Smooth muscle cell of the brain vasculature (primary cell): ENCODE data around the gene TRAK1.
A peak's percentile ranks its signal among the peaks of the same experiment; 100 is the strongest.
"Not testable (repeated sequence)": the region's sequence is repeated elsewhere in the genome, so short reads cannot be mapped to it uniquely, and the experiment has no call there.

Experiments used
- DNase-seq: peaks from one replicate; pipeline ENCODE4 v3.0.0-alpha.2; 2012; ENCODE audit warnings: low read depth, low spot score

TRAK1 gene

DNA sequence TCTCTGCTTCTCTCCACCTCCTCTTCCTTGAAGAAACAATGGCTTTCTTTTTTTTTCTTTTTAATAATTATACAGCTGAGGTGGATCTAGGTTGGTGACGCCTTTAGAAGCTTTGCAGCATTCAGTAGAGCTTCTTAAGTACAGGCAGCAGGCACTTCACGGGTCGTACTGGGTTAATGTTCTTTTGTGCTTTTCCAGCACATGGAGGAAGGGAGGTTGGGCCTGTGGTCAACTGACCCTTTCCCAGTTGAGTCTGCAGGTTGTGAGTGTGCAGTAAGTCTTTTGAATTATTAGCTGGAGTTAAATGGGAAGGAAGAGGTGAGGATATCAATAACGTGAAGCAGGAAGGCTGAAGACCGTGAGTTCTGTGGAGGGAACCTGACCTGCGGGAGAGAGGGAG lies 7.0 kb downstream of the TRAK1 start:
- no peak for DNase-seq

DNA sequence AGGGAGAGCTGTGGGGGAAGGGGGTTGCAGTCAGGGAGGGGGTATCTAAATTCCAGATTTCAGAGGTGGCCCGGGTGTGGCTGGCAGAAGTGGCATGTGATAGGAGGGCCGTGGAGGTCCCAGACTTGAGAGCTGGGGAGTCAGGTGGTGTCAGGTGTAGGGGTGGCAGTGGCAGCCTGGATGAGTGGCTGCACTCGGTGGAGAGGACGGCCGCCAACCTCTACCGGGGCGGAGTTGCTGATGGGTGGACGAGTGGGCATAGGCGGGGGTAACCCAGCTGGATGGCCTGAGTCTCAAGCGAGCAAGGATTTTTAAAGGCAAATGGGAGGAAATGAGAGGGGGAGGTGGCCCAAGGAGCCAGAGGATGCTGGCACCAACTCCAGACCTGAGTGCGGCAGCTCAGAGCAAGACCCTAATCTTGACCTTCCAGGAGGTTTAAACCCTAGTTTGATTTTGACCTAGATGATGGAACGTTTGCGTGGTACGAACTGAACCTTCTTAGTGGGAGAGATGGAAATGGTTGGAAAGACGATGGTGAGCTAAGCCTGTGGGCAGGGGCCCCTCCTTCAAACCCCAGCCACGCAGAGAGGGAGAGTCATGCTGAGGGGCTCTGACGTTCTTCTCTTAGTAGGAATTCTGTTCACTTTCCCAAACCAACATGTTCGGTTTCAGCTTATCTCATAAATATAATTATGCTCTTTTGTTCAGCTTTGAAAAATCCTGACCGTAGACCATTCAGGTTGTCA lies 8.0 kb downstream of the TRAK1 start:
- no peak for DNase-seq

DNA sequence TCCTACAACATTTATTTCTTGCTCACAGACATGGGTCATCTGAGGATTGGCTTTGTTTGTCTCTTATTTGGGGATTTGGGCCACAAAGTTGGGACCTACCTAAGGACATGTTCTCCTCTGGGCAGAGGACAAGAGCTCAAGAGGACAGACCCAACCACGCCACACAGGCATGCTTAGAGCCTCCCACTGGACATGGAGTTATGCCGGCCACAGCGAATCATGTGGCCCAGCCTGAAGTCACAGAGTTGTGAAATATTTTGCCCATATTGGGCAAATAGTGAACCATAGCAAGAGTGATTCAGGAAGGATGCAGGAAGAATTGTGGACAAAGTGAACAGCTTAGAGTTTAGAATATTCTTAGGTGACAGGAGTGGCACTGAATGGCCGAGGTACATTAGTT lies 9.9 kb downstream of the TRAK1 start:
- DNase-seq = no peak

DNA sequence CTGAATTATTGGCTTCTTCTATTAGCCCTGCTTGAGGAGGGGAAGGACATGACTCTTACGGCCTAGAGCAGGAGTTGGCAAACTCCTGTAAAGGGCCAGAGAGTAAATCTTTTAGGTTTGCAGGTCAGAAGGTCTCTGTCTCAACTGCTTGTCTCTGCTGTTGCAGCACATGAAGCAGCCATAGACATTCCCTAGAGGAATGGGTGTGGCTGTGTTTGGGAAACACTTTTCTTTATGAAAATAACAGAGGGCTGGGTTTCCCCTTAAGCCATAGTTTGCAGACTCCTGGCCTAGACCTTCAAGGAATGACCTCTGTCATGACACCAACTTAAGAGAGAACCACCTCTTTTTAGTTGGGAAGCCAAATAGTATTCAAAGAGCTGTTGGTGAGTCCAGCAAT lies 10.3 kb downstream of the TRAK1 start:
- DNase-seq = no peak

DNA sequence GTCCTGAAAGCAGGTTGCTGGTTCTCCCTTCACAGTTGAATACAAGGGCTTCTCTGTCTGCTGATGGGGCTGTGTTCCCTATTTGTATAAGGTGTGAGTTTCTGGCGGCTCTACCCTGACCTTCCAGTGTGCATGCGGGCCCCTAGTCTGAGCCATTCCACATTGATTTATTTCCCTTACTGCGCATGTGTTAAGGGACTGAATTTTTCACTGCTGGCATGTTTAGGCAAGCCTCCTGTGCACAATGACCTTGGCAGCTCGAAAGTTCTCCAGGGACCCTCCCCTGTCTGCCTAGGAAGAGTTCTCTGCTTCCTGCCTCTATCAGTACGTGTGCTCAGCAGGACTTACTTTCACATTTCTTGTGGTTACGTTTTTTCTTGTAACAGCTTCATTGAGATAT lies 11.4 kb downstream of the TRAK1 start:
- DNase-seq = no peak

DNA sequence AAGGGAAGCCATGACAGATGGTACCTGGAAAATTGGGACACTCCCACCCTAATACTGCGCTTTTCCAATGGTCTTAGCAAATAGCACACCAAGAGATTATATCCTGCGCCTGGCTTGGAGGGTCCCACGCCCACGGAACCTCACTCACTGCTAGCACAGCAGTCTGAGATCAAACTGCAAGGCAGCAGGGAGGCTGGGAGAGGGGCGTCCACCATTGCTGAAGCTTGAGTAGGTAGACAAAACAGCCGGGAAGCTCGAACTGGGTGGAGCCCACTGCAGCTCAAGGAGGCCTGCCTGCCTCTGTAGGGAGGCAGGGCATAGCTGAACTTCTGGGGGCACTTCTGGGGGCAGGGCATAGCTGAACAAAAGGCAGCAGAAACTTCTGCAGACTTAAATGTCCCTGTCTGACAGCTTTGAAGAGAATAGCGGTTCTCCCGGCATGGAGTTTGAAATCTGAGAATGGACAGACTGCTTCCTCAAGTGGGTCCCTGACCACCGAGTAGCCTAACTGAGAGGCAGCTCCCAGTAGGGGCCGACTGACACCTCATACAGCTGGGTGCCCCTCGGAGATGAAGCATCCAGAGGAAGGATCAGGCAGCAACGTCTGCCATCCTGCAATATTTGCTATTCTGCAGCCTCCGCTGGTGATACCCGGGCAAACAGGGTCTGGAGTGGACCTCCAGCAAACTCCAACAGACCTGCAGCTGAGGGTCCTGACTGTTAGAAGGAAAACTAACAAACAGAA lies 12.9 kb downstream of the TRAK1 start:
- DNase-seq = not testable (repeated sequence)

DNA sequence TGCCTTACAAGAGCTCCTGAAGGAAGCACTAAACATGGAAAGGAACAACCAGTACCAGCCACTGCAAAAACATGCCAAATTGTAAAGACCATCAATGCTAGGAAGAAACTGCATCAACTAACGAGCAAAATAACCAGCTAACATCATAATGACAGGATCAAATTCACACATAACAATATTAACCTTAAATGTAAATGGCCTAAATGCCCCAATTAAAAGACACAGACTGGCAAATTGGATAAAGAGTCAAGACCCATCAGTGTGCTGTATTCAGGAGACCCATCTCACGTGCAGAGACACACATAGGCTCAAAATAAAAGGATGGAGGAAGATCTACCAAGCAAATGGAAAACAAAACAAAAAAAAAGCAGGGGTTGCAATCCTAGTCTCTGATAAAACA lies 14.8 kb downstream of the TRAK1 start:
- DNase-seq = not testable (repeated sequence)

DNA sequence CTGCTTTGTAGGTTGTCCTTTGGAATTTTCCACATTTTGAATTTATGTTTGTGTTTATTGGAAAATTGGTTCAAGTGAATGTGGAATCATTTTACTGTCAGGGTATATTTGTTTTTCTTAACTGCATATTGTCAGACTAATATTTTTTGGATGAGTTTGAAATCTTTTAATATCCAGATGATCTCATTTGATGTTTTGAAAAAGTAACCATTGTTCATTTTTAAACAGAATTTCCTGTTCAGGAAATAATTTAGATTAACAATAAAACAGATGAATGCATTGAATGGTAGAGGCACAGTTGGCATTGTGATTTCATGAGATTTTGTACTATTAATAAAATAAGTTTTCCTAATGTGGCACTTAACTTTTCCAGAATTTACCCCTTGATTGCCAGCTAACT lies 15.5 kb downstream of the TRAK1 start:
- DNase-seq = no peak

DNA sequence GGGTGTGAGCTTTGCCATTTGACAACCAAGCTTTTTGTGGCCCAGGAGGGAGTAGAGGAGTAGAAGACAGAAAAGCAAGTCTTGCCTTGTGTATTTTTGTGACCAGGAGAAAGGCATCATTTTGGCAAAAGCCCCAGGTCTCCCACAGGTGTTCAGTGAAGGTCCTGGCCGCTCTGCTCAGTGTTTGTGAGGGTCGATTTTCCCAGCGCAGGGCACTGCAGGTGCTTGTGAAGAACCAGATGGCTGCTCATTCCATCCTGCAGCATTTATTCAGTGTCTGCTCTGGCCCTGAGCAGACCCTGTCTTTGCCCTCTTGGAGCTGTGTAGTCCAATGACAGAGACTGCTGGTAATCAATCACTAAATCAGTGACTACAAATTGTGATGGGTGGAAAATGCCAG lies 19.5 kb downstream of the TRAK1 start:
- DNase-seq = no peak

DNA sequence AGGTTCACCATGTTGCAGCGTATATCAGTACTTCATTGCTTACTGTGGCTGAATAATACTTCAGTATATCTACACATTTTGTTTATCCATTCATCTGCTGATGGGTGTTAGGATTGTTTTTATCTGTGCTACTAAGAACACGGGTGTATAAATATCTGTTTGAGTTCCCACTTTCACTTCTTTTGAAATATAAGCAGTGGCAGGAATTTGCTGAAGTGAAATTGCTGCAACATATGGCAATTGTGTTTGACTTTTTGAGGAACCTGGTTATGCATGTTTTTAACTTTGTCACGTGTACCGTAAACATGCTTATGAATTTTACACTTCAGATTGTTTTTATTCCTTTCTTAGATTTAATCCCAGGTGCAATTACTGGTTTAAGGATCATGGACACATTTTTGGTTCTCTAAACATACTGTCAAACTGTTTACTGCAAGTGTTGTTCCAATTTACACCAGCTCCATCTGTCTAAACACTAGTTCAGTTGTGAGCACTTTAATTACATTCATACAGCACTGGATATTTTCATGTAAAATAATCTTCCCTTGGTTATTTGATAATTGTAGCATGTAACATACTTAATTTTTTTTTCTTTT lies 23.1 kb downstream of the TRAK1 start:
- no peak for DNase-seq

DNA sequence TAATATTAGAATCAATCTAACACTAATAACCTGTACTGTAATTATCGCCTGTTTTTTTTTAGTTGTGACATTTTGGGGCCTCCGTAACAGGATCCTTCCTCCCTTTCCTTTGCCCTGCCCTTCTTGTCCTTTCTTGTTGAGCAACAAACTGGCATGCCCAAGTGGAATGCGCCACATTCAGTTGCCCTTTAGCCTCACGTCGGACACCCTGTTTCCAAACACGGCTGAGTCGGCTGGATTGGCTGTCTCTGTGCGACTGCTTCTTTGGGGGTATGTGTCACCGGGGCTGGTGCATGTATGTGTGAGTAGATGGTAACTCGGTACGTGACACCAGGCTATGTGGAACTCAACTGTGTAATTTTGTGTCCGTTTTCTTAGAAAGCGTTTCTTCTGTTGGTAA lies 24.1 kb downstream of the TRAK1 start:
- no peak for DNase-seq

DNA sequence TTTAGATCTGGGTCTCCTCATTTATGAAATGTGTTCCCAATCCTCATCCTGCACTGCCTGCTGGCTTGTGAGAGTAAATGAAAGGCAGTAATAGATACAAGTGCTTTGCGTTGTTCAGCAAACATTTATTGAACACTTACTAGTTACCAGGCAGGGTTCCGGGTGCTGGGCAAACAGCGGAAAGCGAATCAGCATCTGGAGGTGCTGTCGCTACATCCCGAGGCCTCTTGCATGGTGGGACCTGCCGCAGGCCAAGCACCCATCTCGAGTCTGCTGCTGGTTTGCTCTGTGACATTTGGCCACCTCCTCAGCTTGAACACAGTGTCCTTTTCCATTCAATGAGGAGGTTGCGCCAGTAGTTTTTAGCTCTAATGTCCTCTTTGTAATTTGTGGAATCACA lies 24.8 kb downstream of the TRAK1 start:
- no peak for DNase-seq

DNA sequence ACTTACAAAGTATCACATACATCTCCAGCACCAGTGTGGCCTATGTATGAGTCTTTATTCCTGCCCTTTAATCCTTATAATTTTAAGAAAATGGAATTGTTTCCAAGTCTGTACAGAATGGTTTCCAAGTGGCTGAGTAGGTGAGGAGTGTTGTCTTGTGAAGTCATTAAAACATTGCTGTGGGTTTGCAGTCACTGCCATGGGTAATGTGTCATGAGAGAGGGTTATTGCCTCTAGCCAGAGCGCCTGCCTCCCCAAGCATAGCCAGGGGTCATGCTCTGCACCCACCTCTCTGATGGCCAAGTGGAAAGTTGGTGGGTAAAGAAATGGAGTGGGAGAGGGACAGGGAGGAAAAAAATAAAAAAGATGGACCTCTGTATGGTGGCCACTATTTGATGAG lies 25.3 kb downstream of the TRAK1 start:
- no peak for DNase-seq

DNA sequence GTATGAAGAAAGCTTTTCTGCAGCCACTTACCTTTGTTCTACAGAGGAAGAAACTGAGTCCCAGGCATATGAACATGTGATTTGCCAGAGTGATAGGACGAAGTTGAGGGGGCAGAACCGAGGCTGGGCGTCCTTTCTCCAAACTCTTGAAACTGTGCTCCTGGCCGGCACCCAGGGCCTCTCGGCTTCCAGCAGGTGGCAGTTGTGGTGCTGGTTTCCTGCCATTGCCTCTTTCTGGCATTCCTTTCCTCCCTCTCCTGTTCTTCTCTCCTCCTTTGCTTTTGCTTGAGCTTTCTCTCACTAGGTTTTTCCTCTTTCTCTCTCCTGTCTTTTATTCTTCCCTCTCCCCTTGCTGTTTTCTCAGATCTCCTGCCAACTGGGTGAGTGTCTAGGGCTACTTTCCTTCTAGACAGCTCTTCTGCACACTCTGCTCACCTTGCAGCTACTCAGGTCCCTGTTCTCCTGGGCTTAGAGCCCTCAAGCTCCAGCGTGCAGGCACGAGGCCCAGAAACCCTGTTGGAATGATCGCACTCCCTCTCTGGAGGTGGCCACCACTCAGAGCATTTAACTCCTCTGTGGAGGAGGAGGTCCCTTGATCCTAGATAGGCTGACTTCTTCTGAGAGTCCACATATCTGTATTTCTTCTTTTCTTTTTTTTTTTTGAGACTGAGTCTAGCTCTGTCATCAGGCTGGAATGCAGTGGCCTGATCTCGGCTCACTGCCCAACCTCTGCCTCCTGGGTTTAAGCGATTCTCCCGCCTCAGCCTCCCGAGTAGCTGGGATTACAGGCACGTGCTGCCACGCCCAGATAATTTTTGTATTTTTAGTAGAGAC lies 26.2 kb downstream of the TRAK1 start:
- peak; percentile 40 for DNase-seq

DNA sequence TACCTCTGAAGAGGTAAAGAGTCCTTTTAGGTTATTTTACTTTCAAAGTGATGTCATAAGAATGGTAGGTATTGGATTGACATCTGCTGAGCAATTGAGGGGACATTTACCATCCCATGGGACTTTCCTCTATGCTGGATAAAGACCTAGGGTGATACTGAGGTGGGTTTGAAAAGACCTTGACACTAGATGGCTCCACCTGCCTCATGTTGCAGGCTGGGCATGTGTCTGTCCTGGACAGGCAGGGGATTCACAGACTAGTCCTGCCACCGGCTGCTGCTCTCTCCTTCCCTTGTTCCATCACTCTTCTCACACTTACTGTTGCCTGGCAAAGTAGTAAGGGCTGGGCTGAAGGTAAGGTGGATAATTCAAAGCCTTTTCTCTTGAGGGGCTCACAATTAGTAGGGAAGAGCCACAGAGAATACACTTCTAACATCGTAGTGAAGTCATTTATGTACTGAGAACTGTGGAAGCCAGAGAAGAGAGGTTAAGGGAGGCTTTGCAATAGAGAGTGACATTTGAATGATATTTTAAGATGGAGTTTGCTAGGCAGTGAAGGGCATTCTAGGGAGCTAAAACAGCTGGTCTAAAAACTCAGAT lies 27.7 kb downstream of the TRAK1 start:
- DNase-seq = no peak

DNA sequence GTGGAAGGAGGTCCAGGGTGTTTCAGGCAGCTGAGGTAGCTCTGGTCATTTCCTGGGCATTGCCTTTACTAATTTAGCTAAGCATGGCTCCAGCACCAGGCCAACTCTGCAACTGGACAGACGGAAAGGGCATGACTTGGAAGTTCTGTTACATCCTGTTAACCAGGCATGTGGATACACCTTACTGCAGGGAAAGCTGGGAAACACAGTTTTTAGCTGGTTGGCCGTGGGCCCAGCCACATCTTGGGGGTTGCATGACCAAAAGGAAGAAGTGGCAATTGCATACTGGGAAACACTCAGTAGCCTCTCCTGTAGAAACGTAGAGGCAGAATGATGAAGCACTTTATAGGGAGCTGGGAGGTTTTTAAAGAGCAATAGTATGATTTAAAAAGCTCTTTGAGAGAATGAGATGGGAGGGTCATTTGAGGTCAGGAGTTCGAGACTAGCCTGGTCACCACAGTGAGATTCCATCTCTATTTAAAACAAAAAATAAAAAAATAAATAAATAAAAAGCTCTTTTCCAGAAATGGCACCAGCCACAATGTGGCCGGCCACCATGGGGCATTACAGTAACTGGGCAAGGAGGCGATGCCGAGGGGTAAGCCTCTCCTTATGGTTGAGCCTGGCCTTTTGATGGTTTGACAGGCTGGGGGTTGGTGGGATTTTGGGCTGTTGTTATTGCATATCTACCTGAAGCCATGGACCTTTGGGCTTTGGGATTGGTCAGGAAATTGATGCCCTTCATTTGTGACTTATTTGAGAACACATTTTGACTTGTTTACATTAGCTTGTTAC lies 28.6 kb downstream of the TRAK1 start:
- no peak for DNase-seq

DNA sequence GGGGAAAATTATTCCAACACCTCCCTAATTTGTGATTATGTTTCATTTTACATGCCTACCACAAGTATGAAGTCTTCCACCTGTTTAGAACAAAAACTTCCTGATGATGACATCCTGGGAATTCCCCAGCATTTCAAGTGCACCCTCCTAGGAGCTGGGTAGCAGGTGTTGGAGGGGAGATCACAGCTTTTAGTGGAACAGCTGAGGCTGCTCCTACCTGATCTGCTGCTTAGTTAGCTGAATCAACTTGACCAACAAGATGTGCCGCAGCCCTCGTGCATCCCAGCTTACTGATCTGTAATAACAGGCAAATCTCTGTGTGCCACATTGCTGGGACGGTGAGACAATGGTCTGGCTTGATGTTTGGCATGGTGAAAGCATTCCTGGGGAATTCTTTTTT lies 29.7 kb downstream of the TRAK1 start:
- DNase-seq = no peak

DNA sequence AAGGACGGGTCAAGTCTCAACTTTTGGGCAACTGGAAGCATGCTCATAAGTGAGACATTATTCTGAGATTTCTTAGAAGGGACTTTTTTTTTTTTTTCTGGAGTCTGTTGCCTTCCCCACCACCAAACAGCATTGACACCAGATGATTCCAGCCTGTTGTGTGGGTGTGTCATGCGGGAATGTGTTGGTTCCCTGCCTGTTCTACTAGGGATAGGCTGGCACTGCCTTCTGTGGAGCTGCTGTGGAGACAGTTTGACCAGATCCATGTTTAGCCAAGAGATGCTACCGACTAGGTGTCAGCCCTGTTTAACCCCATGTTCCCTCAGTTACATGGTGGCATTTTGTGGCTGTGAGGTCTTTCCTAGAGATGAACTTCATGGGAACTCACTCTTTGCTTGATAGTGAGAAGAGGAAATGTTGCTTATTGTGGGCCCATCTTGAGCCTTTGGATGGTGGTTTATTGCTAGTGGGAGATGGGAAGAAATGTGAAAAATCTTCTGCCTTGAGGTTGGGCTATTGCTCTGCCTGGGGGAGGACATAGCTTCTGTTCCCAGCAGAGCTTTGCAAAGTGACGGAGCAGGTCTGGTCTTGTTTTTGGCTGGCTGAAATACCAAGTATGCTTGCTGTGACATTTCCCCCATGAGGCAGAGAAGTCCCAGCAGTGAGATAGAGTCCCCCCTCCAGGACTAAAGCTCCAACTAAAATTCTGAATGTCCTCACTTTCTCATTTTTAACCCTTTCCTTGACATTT lies 31.3 kb downstream of the TRAK1 start:
- no peak for DNase-seq

DNA sequence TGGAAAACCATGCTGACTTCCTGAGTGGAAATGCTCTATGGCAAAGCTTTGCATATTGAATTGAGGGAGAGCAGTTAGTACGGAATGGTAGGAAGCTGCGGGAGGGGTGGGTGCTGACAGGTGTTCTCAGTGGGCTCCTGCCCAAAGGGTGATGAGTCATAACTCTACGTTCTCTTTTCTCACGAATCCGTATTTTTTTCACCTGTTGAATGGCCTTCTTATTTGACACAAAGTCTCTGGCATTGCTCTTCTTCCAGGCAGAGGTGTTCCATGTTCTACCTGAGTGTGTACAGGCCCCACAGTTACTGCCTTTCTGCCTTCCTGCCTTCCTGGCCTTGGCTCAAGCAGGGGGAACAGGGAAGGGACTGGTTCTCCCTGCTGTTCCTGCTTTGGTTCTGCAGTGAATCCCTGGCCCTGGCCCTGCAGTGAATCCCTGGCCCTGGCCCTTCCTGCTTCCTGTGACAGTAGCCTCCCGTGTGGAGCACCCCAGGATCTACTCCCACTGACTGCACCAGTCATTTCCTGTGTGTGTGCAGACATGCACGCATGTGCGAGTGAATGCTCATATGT lies 31.9 kb downstream of the TRAK1 start:
- no peak for DNase-seq
